ENCODE measurements around the gene SS18L1.

GRCh38 chr20:62217913-62218773 lies 74.6 kb downstream of the SS18L1 start:
- TF ChIP-seq, protein P1, sequence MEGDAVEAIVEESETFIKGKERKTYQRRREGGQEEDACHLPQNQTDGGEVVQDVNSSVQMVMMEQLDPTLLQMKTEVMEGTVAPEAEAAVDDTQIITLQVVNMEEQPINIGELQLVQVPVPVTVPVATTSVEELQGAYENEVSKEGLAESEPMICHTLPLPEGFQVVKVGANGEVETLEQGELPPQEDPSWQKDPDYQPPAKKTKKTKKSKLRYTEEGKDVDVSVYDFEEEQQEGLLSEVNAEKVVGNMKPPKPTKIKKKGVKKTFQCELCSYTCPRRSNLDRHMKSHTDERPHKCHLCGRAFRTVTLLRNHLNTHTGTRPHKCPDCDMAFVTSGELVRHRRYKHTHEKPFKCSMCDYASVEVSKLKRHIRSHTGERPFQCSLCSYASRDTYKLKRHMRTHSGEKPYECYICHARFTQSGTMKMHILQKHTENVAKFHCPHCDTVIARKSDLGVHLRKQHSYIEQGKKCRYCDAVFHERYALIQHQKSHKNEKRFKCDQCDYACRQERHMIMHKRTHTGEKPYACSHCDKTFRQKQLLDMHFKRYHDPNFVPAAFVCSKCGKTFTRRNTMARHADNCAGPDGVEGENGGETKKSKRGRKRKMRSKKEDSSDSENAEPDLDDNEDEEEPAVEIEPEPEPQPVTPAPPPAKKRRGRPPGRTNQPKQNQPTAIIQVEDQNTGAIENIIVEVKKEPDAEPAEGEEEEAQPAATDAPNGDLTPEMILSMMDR (IDR thresholded peaks at IDR 0.05) = no peak
- no peak for TF ChIP-seq POLR2A (IDR thresholded peaks at IDR 0.05)

All from uterus (tissue), 2 donors.